ENCODE measurements around the gene CMIP.

Gene CMIP

GRCh38 chr16:81496321-81496720, 51.7 kb downstream of the CMIP start:
- TF ChIP-seq CTCF (IDR thresholded peaks at IDR 0.05; ENCODE audit: low read depth, low read length, missing control alignments), result no peak

GRCh38 chr16:81496742-81497141, 52.1 kb downstream of the CMIP start:
- H3K4me3 ChIP-seq (ENCODE audit: low read depth, low read length), result no peak overlapping the region
- DNase-seq (ENCODE audit: low read depth), result no peak
- TF ChIP-seq CTCF (IDR thresholded peaks at IDR 0.05; ENCODE audit: low read depth, low read length, missing control alignments), result no peak

More at GRCh38 chr16:81496321-81496720, 51.7 kb downstream of the CMIP start:
- no peak overlapping the region for H3K4me3 ChIP-seq (ENCODE audit: low read depth, low read length)
- DNase-seq (ENCODE audit: low read depth), result no peak

DNA sequence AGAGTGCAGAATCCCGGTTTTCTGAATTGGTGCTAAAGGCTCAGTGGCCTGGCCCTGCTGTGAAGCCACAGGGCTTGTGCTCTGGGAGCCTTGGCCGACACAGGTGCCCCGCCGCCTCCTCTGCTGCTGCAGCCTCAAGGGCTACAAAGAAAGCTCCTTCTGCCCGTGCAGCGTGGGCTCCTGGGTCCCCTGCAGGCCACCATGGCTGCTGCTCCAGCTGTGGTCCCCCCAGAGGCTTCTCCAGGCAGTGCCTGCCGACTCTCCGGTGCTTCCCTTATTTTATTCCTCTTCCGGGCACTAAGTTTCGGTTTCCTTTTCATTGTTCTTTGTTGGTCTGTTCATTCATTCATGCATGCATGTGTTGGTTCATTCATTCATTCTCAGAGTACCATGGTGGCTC, 53.1 kb downstream of the CMIP start:
- DNase-seq (ENCODE audit: low read depth), result no peak
- peak; percentile 39 for TF ChIP-seq CTCF (IDR thresholded peaks at IDR 0.05; ENCODE audit: low read depth, low read length, missing control alignments)
- H3K4me3 ChIP-seq (ENCODE audit: low read depth, low read length), result no peak overlapping the region

- DNase-seq (ENCODE audit: low read depth), result no peak
- TF ChIP-seq CTCF (IDR thresholded peaks at IDR 0.05; ENCODE audit: low read depth, low read length, missing control alignments), result no peak
- H3K4me3 ChIP-seq (ENCODE audit: low read depth, low read length), result no peak overlapping the region
Measured at GRCh38 chr16:81498351-81498750, 53.7 kb downstream of the CMIP start.

- TF ChIP-seq CTCF (IDR thresholded peaks at IDR 0.05; ENCODE audit: low read depth, low read length, missing control alignments), result no peak
- H3K4me3 ChIP-seq (ENCODE audit: low read depth, low read length), result no peak overlapping the region
- DNase-seq (ENCODE audit: low read depth), result no peak
Measured at GRCh38 chr16:81499576-81500380, 55.2 kb downstream of the CMIP start.

GRCh38 chr16:81500833-81501521, 56.4 kb downstream of the CMIP start:
- TF ChIP-seq CTCF (IDR thresholded peaks at IDR 0.05; ENCODE audit: low read depth, low read length, missing control alignments), result no peak
- H3K4me3 ChIP-seq (ENCODE audit: low read depth, low read length), result no peak overlapping the region

More at GRCh38 chr16:81500833-81501521, 56.4 kb downstream of the CMIP start:
- DNase-seq (ENCODE audit: low read depth), result no peak

All from GM12864 (cell line).